ENCODE data around the gene FLOT1. TPM values are rescaled to one million over a fixed set of nuclear protein-coding genes. Genes with fewer than 3 reads are reported as not detected.

Gene FLOT1
- total and polyA plus RNA-seq, 2 of the 13 experiments (the other 11 are each of a cell fraction or from before 2014, with no cell fraction given), result 82.3 to 130 TPM

DNA sequence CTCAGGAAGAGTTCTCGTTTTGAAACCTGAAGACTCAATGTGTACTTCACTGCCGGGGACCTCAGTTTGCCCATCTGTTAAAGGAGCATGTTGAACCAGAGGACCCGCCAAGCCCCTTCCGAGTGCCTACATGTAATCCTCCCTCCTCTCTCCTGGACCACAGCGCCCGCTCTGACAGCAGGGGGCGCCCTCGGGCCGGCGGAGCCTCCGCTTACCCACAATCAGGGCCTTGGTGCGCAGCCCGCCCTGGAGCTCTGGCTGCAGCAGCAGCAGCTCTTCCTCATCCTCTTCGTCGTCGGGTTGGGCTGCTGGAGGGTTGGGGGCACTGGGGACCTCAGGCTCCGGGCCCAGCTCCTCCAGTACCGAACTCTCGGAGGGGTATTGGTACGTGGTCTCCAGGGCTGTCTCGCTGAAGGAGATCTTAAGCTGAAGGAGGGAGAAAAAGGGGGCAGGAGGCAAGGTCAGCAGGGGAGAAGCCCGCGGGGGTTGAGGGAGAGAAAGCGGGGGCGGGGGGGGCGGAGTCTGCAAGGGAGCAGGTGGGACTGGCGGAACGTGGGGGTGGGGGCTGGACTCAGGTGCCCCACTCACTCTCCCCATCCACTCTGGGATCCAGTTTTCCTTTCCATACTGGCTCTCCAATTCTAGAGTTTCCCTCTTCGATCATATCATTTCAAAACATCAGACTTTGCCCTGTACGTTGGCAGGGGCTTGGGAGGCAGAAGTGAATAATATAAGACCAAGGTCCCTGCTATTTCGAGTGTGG lies 63.3 kb downstream of the FLOT1 start (continued):
- TF ChIP-seq FOXM1 (CRISPR knock-in tag; IDR thresholded peaks at IDR 0.05), result no peak
- no peak for TF ChIP-seq MTF2 (CRISPR knock-in tag; IDR thresholded peaks at IDR 0.05; ENCODE audit: borderline replicate concordance)
- no peak for TF ChIP-seq LCORL (IDR thresholded peaks at IDR 0.05)
- peak; percentile 75 for TF ChIP-seq LCORL (CRISPR knock-in tag; IDR thresholded peaks at IDR 0.05)
- no peak for TF ChIP-seq GRHL1 (CRISPR knock-in tag; conservative IDR thresholded peaks at IDR 0.05)
- TF ChIP-seq REXO4 (CRISPR knock-in tag; IDR thresholded peaks at IDR 0.05; ENCODE audit: borderline replicate concordance), result no peak
- no peak for TF ChIP-seq ZNF431 (CRISPR knock-in tag; IDR thresholded peaks at IDR 0.05; ENCODE audit: borderline replicate concordance, low read depth)
- no peak for TF ChIP-seq ZNF234 (CRISPR knock-in tag; conservative IDR thresholded peaks at IDR 0.05)
- TF ChIP-seq SNRNP70 (IDR thresholded peaks at IDR 0.05; ENCODE audit: low read depth, low read length), result no peak
- TF ChIP-seq RORA (CRISPR knock-in tag; IDR thresholded peaks at IDR 0.05), result no peak
- TF ChIP-seq SOX13 (IDR thresholded peaks at IDR 0.05), result no peak
- TF ChIP-seq SOX13 (CRISPR knock-in tag; conservative IDR thresholded peaks at IDR 0.05 in 1 of 2, IDR thresholded peaks at IDR 0.05 in 1 of 2), result peak in 1 of 2 experiments; percentile 69; a peak in 1 of 4 replicates
- TF ChIP-seq, protein P1, sequence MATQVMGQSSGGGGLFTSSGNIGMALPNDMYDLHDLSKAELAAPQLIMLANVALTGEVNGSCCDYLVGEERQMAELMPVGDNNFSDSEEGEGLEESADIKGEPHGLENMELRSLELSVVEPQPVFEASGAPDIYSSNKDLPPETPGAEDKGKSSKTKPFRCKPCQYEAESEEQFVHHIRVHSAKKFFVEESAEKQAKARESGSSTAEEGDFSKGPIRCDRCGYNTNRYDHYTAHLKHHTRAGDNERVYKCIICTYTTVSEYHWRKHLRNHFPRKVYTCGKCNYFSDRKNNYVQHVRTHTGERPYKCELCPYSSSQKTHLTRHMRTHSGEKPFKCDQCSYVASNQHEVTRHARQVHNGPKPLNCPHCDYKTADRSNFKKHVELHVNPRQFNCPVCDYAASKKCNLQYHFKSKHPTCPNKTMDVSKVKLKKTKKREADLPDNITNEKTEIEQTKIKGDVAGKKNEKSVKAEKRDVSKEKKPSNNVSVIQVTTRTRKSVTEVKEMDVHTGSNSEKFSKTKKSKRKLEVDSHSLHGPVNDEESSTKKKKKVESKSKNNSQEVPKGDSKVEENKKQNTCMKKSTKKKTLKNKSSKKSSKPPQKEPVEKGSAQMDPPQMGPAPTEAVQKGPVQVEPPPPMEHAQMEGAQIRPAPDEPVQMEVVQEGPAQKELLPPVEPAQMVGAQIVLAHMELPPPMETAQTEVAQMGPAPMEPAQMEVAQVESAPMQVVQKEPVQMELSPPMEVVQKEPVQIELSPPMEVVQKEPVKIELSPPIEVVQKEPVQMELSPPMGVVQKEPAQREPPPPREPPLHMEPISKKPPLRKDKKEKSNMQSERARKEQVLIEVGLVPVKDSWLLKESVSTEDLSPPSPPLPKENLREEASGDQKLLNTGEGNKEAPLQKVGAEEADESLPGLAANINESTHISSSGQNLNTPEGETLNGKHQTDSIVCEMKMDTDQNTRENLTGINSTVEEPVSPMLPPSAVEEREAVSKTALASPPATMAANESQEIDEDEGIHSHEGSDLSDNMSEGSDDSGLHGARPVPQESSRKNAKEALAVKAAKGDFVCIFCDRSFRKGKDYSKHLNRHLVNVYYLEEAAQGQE (IDR thresholded peaks at IDR 0.05; ENCODE audit: borderline replicate concordance in 1 of 2, low read depth in 1 of 2, low read length in 2 of 2), result no peak
- TF ChIP-seq KDM4B (CRISPR knock-in tag; IDR thresholded peaks at IDR 0.05), result peak; percentile 82
- no peak for TF ChIP-seq ZFP1 (CRISPR knock-in tag; IDR thresholded peaks at IDR 0.05)
- TF ChIP-seq, protein P2, sequence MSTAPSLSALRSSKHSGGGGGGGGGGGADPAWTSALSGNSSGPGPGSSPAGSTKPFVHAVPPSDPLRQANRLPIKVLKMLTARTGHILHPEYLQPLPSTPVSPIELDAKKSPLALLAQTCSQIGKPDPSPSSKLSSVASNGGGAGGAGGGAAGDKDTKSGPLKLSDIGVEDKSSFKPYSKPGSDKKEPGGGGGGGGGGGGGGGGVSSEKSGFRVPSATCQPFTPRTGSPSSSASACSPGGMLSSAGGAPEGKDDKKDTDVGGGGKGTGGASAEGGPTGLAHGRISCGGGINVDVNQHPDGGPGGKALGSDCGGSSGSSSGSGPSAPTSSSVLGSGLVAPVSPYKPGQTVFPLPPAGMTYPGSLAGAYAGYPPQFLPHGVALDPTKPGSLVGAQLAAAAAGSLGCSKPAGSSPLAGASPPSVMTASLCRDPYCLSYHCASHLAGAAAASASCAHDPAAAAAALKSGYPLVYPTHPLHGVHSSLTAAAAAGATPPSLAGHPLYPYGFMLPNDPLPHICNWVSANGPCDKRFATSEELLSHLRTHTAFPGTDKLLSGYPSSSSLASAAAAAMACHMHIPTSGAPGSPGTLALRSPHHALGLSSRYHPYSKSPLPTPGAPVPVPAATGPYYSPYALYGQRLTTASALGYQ (CRISPR knock-in tag; IDR thresholded peaks at IDR 0.05), result no peak
- 0 out of 2 replicates have a peak, but pooled peaks have one; percentile 32 for TF ChIP-seq ZMAT3 (CRISPR knock-in tag; conservative IDR thresholded peaks at IDR 0.05)
- no peak for TF ChIP-seq NFIC (IDR thresholded peaks at IDR 0.05; ENCODE audit: low read length)
- TF ChIP-seq, protein P3, sequence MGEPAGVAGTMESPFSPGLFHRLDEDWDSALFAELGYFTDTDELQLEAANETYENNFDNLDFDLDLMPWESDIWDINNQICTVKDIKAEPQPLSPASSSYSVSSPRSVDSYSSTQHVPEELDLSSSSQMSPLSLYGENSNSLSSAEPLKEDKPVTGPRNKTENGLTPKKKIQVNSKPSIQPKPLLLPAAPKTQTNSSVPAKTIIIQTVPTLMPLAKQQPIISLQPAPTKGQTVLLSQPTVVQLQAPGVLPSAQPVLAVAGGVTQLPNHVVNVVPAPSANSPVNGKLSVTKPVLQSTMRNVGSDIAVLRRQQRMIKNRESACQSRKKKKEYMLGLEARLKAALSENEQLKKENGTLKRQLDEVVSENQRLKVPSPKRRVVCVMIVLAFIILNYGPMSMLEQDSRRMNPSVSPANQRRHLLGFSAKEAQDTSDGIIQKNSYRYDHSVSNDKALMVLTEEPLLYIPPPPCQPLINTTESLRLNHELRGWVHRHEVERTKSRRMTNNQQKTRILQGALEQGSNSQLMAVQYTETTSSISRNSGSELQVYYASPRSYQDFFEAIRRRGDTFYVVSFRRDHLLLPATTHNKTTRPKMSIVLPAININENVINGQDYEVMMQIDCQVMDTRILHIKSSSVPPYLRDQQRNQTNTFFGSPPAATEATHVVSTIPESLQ (CRISPR knock-in tag; conservative IDR thresholded peaks at IDR 0.05), result 0 out of 2 replicates have a peak, but pooled peaks have one; percentile 59
- TF ChIP-seq, protein P4, sequence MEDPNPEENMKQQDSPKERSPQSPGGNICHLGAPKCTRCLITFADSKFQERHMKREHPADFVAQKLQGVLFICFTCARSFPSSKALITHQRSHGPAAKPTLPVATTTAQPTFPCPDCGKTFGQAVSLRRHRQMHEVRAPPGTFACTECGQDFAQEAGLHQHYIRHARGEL (CRISPR knock-in tag; IDR thresholded peaks at IDR 0.05), result peak; percentile 52; the same call in 1 of the 2 replicates
